IPS-18a (cell line): Measurements from ENCODE around the gene C9orf50.

Source experiments
- H3K27ac ChIP-seq: one replicate; pipeline ENCODE4 v1.5.1; 2013; ENCODE audit warnings: low read length
- H3K27me3 ChIP-seq: one replicate; pipeline ENCODE4 v1.6.1; 2013; ENCODE audit warnings: mild to moderate bottlenecking, low read length; ENCODE audit not compliant: control insufficient read depth, insufficient read depth
- H3K36me3 ChIP-seq: one replicate; pipeline ENCODE4 v1.6.1; 2013; ENCODE audit warnings: low read depth, low read length; ENCODE audit not compliant: control insufficient read depth
- H3K4me1 ChIP-seq: one replicate; pipeline ENCODE4 v1.6.1; 2013; ENCODE audit warnings: low read depth, low read length; ENCODE audit not compliant: control insufficient read depth
- H3K4me3 ChIP-seq: one replicate; pipeline ENCODE4 v1.5.1; 2013; ENCODE audit warnings: low read length
- H3K9ac ChIP-seq: one replicate; pipeline ENCODE4 v1.6.1; 2013; ENCODE audit warnings: mild to moderate bottlenecking, low read length, moderate library complexity
- H3K9me3 ChIP-seq: one replicate; pipeline ENCODE4 v1.6.1; 2013; ENCODE audit warnings: low read depth, low read length; ENCODE audit not compliant: control insufficient read depth

The C9orf50 gene

DNA sequence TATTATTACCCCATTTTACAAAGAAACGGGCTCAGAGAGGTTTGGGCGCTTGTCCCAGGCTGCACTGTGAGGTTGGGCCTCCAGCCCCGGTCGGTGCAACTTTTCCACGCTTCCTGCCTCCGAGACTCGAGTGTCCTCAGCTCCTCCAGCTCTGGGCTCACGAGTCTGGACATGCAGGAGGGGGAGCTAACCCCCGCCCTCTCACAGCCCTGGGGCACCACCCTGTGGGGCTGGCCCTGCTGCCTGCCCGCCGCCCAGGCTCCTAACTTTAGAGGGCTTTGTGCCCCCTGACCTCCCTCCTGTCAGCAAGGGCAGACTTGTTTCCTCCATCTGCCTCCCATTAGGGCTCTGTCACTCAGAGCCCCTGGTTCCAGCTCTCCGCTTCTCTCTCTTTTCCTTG is 25.4 kb upstream of the C9orf50 start:
- H3K4me1 ChIP-seq = no peaks in the 10 kb centered on the region
- no peak overlapping the region for H3K9ac ChIP-seq
- H3K27ac ChIP-seq = no peak overlapping the region
- H3K27me3 ChIP-seq = no peaks in the 10 kb centered on the region
- no peaks in the 10 kb centered on the region for H3K9me3 ChIP-seq
- no peaks in the 10 kb centered on the region for H3K36me3 ChIP-seq
- H3K4me3 ChIP-seq = no peak overlapping the region

DNA sequence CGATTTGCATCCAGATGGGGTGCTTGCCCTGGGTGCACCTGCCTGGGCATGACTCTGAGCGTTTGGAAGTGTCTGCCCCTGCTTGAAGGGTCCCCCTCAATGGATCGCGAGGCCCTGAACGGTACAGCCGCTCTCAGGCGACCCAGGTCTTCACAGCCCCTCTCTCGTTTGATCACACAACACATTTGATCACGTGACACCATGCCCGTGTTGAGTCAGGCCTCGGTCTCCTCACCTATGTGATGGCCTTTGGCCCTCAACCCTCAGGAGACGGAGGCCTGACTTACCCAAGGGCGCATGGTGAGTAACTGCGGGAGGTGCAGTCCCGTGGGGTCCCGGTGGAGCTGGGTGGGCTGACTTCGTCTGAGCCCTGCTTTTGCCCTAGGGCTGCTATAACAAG is 24.0 kb upstream of the C9orf50 start:
- Histone ChIP-seq H3K9me3 (no peaks in the 10 kb centered on the region), H3K36me3 (no peaks in the 10 kb centered on the region), H3K4me3 (no peak overlapping the region), H3K27ac (no peak overlapping the region), H3K27me3 (no peaks in the 10 kb centered on the region), H3K4me1 (no peaks in the 10 kb centered on the region), H3K9ac (no peak overlapping the region)

DNA sequence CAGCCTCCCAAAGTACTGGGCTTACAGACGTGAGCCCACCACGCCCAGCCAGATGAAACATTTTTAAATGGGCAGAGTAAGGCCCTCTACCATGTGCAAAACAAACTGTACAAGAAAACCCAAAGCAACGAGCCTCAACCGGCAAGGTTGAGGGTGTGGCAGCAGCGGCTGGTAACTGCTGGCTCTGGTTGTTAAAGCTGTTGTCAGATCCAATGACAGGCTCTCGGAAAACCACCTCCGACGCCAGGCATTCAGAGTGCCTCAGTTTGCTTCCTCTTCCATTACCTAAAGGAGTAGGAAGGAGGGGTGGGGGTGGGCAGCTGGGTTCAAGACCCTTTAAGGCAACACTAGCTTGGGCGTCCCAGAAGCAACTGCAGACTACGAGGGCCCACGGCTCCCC is 23.5 kb upstream of the C9orf50 start:
- H3K36me3 ChIP-seq = no peaks in the 10 kb centered on the region
- no peaks in the 10 kb centered on the region for H3K4me1 ChIP-seq
- H3K4me3 ChIP-seq = no peak overlapping the region
- no peaks in the 10 kb centered on the region for H3K9me3 ChIP-seq
- no peak overlapping the region for H3K9ac ChIP-seq
- H3K27ac ChIP-seq = no peak overlapping the region
- no peaks in the 10 kb centered on the region for H3K27me3 ChIP-seq

DNA sequence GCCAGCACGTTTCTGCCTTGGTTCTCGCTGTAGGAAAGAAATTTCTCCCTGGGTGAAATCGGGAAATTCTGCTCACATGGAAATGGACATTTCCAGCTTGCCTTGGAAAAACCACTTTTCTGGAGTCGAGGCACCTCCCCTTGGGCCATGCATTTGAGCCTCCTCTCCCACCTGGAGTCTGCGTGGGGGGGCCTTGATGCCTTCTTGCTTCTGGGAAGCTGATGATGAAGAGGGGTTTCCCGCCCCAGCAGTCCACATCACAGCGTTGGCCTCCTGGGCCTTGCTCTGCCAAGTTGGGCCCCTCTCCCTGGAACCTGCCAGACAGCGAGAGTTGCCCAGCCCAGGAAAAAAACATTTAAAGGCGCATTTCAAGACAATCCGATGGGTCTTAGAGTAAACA is 22.8 kb upstream of the C9orf50 start:
- Histone ChIP-seq H3K4me1 (no peaks in the 10 kb centered on the region), H3K27ac (no peak overlapping the region), H3K4me3 (no peak overlapping the region), H3K9me3 (no peaks in the 10 kb centered on the region), H3K9ac (no peak overlapping the region), H3K36me3 (peaks cover 2% of the 10 kb centered on the region), H3K27me3 (no peaks in the 10 kb centered on the region)

DNA sequence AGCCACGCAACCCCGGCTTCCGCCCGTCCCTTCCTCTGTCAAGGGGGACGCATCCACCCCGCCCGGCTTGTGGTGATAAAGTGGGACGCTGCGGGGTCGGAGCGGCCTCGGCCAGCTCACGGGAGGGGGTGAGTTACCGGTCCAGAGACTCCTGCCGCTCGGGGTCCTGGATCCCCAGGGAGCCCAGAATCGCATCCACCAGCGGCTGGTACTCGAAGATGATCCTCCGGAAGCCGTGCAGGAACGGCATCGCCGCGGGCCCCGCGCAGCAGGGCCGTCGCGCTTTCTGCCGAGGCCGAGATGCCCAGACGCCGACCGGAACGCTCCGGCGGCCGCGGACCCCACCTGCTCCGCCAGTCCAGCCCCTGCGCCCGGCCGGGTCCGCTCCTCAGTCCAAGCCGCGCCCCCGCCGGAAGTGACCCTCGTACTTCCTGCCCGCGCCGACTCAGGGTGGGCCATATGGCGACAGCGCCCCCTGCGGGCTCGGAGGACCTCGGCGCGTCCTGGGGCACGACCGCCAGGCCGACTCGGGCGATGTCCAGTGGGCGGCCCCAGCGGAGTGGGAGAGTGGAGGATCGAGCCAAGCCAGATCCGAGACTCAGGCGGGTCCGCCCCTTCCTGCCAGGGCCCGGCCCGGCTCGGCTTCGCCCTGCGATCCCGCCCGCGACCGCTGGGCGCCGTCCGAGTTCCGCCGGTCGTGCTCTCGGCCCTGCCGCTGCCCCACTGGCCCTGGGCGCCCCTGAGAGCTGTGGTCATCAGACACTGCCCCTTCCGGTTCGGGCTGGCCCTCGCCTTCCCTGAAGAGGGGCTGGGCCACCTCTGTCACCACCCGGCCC is 21.1 kb upstream of the C9orf50 start, which contains the start of gene ASB6:
TSS of gene ASB6 (minus strand) at position 402 of the 836 bp plus-strand sequence. CDS start at position 250, 152 bp downstream.
- Histone ChIP-seq H3K9ac (peak within 1 kb of the TSS; percentile 76), H3K27ac (no peak within 1 kb of the TSS), H3K9me3 (no peaks in the 10 kb centered on the region), H3K4me3 (peak within 1 kb of the TSS; percentile 87), H3K27me3 (no peaks in the 10 kb centered on the region), H3K4me1 (no peaks in the 10 kb centered on the region), H3K36me3 (peaks cover 16% of the 10 kb centered on the region)

DNA sequence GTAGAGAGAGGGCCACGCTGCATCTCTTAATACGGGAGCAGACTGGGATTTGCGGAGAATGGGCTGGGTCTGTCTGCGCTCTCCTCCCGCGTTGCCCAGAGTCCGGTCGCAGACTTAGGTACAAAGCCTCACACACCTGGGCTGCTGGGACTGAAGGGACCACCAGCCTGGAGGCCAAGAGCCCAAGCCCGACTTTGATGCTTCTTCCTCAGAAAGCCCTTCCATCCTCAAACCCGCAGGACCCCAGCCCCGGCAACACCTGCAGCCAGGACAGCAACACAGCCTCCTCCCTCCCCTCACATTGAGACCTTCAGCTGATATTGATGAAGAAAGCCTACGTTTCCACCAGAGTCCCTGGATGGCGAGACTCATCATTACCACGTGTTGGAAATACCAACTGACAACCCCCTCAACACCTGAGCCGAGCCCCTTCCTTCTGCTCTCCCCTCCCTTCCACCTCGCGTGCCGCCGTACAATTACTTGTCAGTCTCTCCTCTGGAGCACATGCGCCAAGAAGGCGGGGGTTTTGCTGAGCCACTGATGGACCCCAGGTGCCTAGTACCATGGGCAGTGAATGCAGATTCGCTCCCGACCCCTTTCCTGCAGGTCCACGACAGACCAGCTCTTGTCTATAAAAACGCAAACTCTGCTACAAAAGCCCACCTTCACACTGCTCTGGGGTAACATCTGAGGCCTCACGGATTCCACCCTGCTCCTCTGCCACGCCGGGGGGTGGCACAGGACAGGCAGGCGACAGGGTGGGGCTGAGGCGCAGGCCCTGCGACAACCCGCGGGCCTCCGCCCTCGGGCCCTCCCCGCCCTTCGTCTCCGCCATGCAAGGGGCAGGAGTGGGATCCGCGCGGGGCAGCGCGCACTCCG is 20.2 kb upstream of the C9orf50 start:
- Histone ChIP-seq H3K9me3 (no peaks in the 10 kb centered on the region), H3K27me3 (no peaks in the 10 kb centered on the region), H3K4me1 (no peaks in the 10 kb centered on the region), H3K9ac (peak overlapping the region; percentile 76), H3K27ac (no peak overlapping the region), H3K36me3 (peaks cover 18% of the 10 kb centered on the region), H3K4me3 (peak overlapping the region; percentile 87)

DNA sequence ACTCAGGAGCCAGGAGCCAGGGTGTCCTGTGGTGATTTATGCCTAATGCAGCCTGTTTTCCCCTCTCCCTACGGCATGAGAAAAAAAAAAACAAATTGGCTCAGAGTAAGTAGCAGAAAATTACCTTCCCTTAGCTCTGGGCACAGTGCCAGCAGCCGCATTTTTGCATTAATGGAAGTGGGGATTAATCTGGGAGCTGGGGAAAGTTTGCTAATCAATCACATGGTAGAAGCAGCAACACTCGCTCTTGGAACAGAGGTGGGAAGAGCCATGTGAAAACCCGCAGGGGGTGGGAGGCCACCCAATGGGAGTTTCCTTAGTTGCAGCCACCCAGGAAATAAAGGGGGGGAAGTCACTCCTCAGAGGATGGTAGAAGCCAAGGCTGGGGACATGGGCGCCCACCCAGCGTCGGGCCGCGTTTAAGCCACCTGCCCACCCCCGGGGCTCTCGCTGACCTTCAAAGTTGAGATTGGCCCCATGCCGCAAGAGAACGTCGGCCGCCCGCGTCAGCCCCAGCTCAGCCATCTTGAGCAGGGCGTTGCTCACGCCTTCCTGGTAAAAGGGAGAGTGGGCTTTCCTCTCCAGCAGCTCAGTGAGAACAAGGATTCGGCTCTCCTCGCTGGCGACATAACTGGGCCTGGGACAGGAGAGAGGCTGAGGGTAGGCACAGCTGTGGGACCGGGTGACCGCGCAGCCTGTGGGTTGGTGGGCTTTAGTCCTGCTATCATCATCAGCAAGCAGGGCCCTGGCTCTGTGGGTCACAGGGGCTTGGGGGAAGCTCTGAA is 19.4 kb upstream of the C9orf50 start:
- Histone ChIP-seq H3K9me3 (no peaks in the 10 kb centered on the region), H3K27me3 (no peaks in the 10 kb centered on the region), H3K36me3 (peaks cover 21% of the 10 kb centered on the region), H3K27ac (no peak overlapping the region), H3K4me1 (no peaks in the 10 kb centered on the region), H3K9ac (no peak overlapping the region), H3K4me3 (peak overlapping the region; percentile 87)

DNA sequence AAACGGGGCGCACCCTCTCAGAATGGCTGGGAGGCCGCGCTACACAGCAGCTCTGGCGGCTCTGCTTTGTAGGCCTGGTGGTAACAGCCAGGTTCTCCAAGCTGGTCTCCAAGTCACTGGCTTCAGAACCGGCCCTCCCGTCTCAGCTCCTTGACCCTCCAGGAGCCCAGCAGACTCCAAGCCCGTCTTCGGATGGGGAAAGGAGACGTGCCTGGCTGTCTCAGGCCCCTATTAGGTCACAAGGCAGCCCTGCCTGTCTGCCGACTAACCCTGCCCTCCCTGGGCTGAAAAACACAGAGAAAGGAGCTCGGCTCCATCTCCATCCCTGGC is 18.8 kb upstream of the C9orf50 start:
- H3K36me3 ChIP-seq = peaks cover 27% of the 10 kb centered on the region
- no peaks in the 10 kb centered on the region for H3K27me3 ChIP-seq
- no peaks in the 10 kb centered on the region for H3K4me1 ChIP-seq
- H3K4me3 ChIP-seq = no peak overlapping the region
- no peak overlapping the region for H3K9ac ChIP-seq
- H3K9me3 ChIP-seq = no peaks in the 10 kb centered on the region
- H3K27ac ChIP-seq = no peak overlapping the region

DNA sequence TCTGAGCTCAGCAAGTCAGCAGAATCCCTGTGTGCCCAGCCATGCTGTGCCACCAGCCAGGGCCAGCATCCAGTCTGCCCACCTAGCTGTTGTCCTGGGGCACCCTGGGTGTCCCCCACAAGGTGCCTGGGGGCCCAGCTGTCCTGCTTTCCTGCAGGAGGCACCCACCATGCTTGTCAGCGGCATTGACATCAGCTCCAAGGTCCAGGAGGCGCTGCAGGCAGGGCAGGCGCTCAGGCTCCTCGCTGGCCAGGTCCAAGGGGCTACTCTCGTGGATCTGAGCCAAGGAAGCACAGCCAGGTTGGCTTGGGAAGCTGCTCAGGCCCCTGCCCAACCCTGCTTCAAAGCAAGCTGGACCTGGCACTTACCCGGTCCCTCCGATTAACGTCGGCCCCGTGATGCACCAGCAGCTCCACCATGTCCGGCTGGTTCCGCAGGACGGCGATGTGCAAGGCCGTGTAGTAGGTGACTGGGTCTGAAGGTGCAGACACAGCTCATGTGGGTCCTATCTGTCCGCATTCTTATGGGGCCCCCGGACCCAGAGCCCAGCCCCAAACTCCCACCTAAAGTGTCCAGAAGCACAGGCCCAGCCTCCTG is 18.2 kb upstream of the C9orf50 start:
- Histone ChIP-seq H3K27ac (no peak overlapping the region), H3K4me3 (no peak overlapping the region), H3K4me1 (no peaks in the 10 kb centered on the region), H3K27me3 (no peaks in the 10 kb centered on the region), H3K9me3 (no peaks in the 10 kb centered on the region), H3K9ac (no peak overlapping the region), H3K36me3 (peaks cover 31% of the 10 kb centered on the region)

DNA sequence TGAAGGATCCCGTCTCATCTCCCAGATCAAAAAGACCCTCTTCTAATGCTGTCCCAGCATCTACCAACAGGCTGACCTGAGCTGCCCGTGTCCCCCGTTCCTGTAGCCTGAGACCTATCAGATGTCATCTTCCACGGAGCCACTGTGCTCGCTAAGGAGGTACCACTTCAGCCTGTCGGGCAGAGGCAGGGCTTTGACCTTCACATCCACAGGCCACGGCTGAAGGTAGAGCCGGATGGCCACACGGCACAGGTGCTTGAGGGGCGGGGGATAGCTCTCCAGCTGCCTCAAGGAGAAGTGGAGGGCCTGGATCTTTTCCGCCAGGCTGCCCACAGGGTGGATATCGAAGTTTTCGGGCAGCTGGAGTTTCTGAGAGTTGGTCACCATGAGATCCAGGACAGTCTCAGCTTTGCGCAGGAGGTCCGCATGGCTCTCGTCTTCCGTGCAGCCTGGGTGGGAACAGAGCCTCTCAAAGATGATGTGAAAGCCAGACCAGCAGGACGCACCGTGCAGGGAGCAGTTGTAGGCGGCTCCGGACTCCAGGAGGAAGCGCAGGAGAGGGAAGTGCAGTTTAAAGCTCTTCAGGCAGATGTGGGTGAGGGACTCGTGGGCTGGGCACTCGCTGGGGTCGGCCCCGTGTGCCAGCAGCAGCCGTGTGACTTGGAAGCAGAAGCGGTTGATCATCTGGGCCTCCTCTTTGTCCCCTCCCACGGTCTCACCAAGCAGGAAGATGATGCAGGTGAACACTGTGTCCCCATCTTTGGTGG is 17.0 kb upstream of the C9orf50 start:
- H3K9ac ChIP-seq = no peak overlapping the region

More for the DNA sequence above, 17.0 kb upstream of the C9orf50 start:
- H3K36me3 ChIP-seq = peaks cover 40% of the 10 kb centered on the region
- H3K4me1 ChIP-seq = no peaks in the 10 kb centered on the region
- H3K4me3 ChIP-seq = no peak overlapping the region
- no peaks in the 10 kb centered on the region for H3K9me3 ChIP-seq
- H3K27ac ChIP-seq = no peak overlapping the region
- H3K27me3 ChIP-seq = no peaks in the 10 kb centered on the region
